HG03354 (cell line): ENCODE results near the gene PCDHGA3.
"Not testable (repeated sequence)": the region's sequence is repeated elsewhere in the genome, so short reads cannot be mapped to it uniquely, and the experiment has no call there.

Experiments used
- ATAC-seq: cut with Tn5 transposase; IDR thresholded peaks from one replicate; pipeline ENCODE4 v1.9.1; 2021; ENCODE audit warnings: mild to moderate bottlenecking; ENCODE audit not compliant: unreplicated experiment, poor library complexity, severe bottlenecking

PCDHGA3 gene

DNA sequence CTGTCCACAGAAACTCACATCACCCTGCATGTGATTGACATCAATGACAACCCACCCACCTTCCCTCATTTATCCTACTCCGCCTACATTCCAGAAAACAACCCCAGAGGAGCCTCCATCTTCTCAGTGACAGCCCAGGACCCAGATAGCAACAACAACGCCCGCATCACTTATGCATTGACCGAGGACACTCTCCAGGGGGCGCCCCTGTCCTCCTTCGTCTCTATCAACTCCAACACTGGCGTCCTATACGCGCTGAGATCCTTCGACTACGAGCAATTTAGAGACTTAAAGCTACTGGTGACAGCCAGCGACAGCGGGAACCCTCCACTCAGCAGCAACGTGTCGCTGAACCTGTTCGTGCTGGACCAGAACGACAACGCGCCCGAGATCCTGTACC lies 1.7 kb downstream of the PCDHGA3 start:
- ATAC-seq: no peak

DNA sequence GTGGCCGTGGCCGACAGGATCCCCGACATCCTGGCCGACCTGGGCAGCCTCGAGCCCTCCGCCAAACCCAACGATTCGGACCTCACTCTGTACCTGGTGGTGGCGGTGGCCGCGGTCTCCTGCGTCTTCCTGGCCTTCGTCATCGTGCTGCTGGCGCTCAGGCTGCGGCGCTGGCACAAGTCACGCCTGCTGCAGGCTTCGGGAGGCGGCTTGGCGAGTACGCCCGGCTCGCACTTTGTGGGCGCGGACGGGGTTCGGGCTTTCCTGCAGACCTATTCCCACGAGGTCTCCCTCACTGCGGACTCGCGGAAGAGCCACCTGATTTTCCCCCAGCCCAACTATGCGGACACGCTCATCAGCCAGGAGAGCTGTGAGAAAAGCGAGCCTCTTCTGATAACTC lies 2.4 kb downstream of the PCDHGA3 start:
- not testable (repeated sequence) for ATAC-seq

DNA sequence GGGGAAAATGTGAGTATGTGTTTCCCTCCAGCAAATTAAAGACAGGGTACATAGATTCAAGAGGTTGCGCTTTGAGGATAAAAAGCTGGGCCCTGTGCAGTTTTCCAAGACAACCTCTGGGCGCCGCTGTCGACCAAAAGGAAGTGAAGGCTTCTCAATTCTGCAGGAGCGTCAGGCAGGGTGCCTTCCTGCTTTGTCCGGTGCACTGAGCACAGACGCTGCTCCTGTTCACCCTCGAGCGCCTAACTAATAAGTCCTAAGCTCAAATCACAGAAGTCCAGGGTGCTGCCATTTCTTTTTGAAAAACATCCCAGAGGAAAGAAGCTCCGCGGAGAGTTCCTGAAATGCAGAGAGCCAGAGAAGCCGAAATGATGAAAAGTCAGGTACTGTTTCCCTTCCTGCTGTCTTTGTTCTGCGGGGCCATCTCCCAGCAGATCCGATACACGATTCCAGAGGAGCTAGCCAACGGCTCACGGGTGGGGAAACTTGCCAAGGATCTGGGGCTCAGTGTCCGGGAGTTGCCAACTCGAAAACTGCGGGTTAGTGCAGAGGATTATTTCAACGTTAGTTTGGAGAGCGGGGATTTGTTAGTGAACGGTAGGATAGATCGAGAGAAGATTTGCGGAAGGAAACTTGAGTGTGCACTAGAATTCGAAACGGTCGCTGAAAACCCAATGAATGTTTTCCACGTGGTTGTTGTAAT lies 6.4 kb downstream of the PCDHGA3 start, which contains the start of gene PCDHGB1:
PCDHGB1 (plus strand) TSS at position 183 of the 703 bp plus-strand sequence; CDS start at position 345, 162 bp downstream.
- no peak for ATAC-seq

DNA sequence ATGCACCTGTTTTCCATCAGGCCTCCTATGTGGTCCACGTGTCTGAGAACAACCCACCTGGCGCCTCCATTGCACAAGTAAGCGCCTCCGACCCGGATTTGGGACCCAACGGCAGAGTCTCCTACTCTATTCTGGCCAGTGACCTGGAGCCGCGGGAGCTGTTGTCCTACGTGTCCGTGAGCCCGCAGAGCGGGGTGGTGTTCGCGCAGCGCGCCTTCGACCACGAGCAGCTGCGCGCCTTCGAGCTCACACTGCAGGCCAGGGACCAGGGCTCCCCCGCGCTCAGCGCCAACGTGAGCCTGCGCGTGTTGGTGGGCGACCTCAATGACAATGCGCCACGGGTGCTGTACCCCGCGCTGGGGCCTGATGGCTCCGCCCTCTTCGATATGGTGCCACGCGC lies 8.0 kb downstream of the PCDHGA3 start:
- ATAC-seq: no peak

DNA sequence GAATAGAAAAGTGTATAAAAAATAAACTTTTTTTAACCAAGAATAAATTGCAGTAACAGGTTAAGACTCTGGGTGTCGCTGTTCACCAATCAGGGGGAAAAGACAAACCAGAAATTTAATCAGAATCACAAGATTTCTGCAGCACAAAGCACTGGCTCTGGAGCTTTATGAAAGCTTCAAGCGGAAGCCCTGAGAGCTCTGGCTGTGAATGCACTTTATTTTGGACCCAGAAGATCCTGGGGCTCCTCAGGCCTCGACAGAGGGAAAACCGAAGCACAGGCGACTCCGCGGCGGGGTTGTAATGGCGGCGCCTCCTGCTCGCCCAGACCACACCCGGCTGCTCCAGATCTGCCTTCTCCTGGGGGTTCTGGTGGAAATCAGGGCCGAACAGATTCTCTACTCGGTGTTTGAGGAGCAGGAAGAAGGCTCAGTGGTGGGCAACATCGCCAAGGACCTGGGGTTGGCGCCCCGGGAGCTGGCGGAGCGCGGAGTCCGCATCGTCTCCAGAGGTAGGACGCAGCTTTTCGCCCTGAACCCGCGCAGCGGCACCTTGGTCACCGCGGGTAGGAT lies 11.4 kb downstream of the PCDHGA3 start, which contains the start of gene PCDHGA4:
PCDHGA4 (plus strand) TSS at position 122 of the 570 bp plus-strand sequence; CDS start at position 209, 87 bp downstream.
- no peak for ATAC-seq

DNA sequence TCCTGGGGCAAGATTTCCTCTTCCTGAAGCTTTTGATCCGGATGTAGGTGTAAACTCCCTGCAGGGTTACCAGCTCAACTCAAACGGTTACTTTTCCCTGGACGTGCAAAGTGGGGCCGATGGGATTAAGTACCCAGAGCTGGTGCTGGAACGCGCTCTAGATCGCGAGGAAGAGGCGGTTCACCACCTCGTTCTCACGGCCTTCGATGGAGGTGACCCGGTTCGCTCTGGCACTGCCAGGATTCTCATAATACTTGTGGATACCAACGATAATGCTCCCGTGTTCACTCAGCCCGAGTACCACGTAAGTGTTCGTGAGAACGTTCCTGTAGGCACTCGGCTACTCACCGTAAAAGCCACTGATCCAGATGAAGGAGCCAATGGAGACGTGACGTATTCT lies 12.0 kb downstream of the PCDHGA3 start:
- no peak for ATAC-seq

DNA sequence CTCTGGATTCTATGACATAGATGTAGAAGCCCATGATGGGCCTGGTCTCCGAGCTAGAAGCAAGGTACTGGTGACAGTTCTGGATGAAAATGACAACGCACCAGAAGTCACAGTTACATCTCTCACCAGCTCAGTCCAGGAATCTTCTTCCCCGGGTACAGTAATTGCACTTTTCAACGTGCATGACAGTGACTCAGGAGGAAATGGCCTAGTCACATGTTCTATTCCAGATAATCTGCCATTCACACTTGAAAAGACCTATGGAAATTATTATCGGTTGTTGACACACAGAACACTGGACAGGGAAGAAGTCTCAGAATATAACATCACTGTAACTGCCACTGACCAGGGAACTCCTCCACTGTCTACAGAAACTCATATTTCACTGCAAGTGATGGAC lies 12.5 kb downstream of the PCDHGA3 start:
- no peak for ATAC-seq

DNA sequence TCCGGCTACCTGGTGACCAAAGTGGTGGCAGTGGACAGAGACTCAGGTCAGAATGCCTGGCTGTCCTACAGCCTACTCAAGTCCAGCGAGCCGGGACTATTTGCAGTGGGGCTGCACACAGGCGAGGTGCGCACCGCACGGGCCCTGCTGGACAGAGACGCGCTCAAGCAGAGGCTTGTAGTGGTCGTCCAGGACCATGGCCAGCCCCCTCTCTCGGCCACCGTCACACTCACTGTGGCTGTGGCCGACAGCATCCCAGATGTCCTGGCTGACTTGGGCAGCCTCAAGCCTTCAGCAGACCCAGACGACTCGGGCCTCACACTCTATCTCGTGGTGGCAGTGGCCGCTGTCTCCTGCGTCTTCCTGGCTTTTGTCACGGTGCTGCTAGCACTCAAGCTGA lies 13.3 kb downstream of the PCDHGA3 start:
- ATAC-seq: no peak

DNA sequence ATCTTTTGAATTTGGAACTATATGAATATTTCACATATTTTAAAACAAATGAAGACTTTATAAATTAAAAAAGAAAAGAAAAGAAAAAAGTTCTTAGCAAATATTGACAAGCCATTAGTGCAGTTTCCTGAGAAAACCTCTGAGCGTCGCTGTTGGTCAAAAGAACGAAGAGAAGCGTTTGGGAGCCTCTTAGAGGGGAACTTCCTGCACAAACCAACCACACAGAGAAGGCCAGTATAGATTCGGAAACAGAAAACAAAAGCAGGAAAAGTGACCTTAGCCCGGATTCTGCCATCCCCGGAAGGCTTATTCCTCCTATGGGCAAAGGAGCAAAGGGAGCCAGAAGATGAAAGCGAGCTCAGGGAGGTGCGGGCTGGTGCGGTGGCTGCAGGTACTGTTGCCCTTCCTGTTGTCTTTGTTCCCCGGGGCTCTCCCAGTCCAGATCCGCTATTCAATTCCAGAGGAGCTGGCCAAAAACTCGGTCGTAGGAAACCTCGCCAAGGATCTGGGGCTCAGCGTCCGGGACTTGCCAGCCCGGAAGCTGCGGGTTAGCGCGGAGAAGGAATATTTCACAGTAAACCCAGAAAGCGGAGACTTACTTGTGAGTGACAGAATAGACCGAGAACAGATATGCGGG lies 16.3 kb downstream of the PCDHGA3 start, which contains the start of gene PCDHGB2:
PCDHGB2 (plus strand) TSS at position 205 of the 637 bp plus-strand sequence; CDS start at position 347, 142 bp downstream.
- peak; percentile 65 for ATAC-seq

DNA sequence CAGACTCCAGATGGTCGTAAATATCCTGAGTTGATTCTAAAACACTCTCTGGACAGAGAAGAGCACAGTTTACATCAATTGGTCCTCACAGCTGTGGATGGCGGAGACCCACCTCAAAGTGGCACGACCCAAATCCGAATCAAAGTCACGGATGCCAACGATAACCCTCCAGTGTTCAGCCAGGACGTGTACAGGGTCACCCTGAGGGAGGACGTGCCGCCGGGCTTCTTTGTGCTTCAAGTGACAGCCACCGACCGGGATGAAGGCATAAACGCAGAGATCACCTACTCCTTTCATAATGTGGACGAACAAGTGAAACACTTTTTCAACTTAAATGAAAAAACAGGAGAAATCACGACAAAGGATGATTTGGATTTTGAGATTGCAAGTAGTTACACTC lies 17.1 kb downstream of the PCDHGA3 start:
- no peak for ATAC-seq

DNA sequence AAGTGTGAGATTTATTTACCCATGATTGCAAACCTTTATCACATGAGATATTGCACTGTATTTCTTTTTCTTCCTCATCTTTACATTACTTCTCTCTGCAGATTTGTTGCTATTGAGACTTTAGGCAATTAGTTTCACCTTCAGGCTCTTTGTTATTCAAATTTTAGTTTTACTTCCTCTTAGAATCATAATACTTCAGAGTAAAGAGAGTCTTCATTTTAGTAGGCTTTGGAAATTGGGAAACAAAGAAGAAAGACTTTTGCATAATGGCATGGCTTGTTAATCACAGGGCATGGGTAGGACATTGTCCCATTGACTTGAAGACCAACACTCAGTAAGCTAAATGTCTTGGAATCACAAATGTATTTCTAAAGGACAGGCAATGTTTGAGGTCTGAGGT lies 19.1 kb downstream of the PCDHGA3 start:
- no peak for ATAC-seq

DNA sequence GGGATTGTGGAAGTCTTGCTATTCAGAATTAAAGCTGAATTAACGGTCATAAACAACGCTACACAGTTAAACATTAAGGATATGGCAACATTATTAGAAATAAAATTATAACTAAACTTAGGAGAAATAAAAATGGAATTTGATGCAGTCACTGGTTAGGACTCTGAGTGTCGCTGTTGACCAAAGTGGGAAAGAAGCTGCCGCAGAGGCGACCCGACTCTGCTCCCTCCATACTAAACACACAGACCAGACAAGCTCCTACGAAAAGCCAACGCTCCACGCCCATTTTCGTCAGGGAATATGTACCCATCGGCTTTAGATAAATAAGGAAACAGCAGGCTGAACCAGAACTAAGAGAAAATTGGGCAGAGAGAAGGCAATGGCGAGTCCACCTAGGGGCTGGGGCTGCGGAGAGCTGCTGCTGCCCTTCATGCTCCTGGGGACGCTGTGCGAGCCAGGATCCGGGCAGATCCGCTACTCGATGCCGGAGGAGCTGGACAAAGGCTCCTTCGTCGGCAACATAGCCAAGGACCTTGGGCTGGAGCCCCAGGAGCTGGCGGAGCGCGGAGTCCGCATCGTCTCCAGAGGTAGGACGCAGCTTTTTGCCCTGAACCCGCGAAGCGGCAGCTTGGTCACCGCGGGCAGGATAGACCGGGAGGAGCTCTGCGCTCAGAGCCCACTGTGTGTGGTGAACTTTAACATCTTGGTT lies 20.5 kb downstream of the PCDHGA3 start, which contains the start of gene PCDHGA5:
PCDHGA5 (plus strand) TSS at position 211 of the 709 bp plus-strand sequence; CDS start at position 380, 169 bp downstream.
- ATAC-seq: no peak

DNA sequence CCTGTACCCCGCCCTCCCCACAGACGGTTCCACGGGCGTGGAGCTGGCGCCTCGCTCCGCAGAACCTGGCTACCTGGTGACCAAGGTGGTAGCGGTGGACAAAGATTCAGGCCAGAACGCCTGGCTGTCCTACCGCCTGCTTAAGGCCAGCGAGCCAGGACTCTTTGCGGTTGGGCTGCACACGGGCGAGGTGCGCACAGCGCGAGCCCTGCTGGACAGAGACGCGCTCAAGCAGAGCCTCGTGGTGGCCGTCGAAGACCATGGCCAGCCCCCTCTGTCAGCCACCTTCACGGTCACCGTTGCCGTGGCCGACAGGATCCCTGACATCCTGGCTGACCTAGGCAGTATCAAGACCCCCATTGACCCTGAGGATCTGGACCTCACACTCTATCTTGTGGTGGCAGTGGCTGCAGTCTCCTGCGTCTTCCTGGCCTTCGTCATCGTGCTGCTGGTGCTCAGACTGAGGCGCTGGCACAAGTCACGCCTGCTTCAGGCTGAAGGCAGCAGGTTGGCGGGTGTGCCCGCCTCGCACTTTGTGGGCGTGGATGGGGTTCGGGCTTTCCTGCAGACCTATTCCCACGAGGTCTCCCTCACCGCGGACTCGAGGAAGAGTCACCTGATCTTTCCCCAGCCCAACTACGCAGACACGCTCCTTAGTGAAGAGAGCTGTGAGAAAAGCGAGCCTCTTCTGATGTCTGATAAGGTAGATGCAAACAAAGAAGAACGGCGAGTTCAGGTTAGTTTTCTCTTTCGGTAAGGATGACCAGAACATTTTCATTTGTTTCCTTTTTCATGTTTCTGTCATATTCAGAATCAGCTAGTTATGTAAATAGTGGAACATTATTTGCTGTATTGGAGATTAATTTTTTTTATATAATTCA lies 22.6 kb downstream of the PCDHGA3 start:
- ATAC-seq: no peak

DNA sequence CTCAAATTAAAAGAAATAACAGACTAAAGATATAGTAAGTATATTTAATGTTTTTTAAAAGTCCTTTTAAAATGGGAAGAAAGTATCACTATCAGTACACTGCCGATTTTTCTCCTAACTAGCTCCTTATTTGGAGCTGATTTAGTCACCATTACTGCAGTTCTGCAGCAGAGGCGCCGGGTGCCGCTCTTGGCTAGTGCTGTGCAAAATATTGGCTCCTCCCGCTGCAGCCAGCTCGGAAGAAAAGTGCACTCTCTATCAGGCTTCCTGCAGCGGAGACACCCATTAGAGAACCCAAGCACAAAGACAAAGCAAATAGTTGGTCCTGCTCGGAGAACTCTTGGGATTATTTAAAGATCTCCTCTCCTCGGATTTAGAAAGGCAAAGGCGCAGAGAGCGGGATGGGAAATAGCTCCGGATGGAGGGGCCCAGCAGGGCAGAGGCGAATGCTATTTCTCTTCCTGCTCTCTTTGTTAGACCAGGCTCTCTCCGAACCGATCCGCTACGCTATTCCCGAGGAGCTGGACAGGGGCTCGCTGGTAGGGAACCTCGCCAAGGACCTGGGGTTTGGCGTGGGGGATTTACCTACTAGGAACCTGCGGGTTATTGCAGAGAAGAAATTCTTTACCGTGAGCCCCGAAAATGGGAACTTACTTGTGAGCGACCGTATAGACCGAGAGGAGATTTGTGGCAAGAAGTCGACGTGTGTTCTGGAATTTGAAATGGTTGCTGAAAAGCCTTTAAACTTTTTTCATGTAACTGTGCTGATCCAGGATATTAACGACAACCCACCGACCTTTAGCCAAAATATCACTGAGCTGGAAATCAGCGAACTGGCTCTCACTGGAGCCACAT lies 26.6 kb downstream of the PCDHGA3 start, which contains the start of gene PCDHGB3:
PCDHGB3 (plus strand) TSS at position 249 of the 855 bp plus-strand sequence; CDS start at position 402, 153 bp downstream.
- ATAC-seq: peak; percentile 69

DNA sequence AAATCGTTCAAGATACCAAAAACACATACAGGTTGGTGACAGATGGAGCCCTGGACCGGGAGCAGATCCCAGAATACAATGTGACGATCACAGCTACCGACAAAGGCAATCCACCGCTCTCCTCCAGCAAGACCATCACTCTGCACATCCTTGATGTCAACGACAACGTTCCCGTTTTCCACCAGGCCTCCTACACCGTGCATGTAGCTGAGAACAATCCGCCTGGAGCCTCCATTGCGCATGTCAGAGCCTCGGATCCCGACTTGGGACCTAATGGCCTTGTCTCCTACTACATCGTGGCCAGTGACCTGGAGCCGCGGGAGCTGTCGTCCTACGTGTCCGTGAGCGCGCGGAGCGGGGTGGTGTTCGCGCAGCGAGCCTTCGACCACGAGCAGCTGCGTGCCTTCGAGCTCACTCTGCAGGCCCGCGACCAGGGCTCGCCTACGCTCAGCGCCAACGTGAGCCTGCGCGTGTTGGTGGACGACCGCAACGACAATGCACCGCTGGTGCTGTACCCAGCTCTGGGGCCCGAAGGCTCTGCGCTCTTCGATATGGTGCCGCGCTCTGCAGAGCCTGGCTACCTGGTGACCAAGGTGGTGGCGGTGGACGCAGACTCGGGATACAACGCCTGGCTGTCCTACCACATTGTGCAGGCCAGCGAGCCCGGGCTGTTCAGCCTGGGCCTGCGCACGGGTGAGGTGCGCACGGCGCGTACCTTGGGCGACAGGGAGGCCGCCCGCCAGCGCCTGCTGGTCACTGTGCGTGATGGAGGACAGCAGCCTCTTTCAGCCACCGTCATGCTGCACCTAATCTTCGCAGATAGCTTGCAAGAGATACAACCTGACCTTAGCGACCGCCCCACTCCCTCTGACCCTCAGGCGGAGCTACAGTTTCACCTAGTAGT lies 28.2 kb downstream of the PCDHGA3 start:
- no peak for ATAC-seq

DNA sequence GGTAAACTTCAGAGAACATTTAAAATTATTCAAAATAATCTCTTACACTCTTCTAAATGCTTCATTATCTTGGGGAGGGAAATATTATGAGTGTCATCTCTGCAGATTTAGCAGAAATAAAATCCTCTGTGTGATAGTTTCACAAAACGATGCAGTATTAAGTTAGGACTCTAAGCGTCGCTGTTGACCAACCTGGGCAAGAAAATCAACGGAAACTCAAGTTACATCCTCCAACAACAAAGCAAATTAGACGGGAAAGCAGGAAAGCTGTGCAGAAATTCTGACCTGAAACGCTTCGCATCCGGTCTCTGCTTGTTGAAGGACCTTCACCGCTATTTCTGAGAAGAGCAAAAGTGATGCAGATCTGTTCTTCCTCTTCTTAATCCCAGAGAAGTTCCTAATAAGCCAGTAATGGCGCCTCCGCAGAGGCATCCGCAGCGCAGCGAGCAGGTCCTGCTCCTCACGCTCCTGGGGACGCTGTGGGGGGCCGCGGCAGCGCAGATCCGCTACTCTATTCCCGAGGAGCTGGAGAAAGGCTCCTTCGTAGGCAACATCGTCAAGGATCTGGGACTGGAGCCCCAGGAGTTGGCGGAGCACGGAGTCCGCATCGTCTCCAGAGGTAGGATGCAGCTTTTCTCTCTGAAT lies 30.2 kb downstream of the PCDHGA3 start, which contains the start of gene PCDHGA6:
PCDHGA6 (plus strand) TSS at position 219 of the 645 bp plus-strand sequence; CDS start at position 412, 193 bp downstream.
- ATAC-seq: no peak
